Esophagus muscularis mucosa (tissue), 3 donors: ENCODE results near the gene JMJD1C.

ENCODE experiments used
- CTCF ChIP-seq, 3 experiments: fragments of 200-600 bp in 2 of 3; fragments of 450-650 bp in 1 of 3; sonication (generic) in 2 of 3; IDR thresholded peaks; one replicate each; pipeline ENCODE4 v1.5.1; 2017 to 2019; ENCODE audit warnings: antibody characterized with exemption in 3 of 3, mild to moderate bottlenecking in 2 of 3, moderate library complexity in 1 of 3
- POLR2AphosphoS5 ChIP-seq, 2 donors: sonication (generic); formaldehyde crosslinking; IDR thresholded peaks; one replicate each; pipeline ENCODE4 v1.6.1; 2017; ENCODE audit warnings: antibody characterized with exemption in 2 of 2

GRCh38 chr10:63123727-63124362 lies 341.9 kb downstream of the JMJD1C start:
- TF ChIP-seq POLR2AphosphoS5 (IDR thresholded peaks at IDR 0.05) = no peak
- TF ChIP-seq CTCF (IDR thresholded peaks at IDR 0.05) = no peak
